ENCODE results near the gene SUCNR1.

Gene SUCNR1

GRCh38 chr3:151837057-151837456 lies 36.4 kb upstream of the SUCNR1 start:
- no peak overlapping the region for H3K9ac ChIP-seq (ENCODE audit: low read depth, low read length)
- H3K36me3 ChIP-seq (ENCODE audit: insufficient read depth, low read length), result no peaks in the 10 kb centered on the region
- no peaks in the 10 kb centered on the region for H3K27me3 ChIP-seq (ENCODE audit: insufficient read depth, low read length, poor library complexity)
- H3K4me3 ChIP-seq (ENCODE audit: low read depth in 1 of 2, low read length in 2 of 2), result no peak overlapping the region
- TF ChIP-seq, protein P1, sequence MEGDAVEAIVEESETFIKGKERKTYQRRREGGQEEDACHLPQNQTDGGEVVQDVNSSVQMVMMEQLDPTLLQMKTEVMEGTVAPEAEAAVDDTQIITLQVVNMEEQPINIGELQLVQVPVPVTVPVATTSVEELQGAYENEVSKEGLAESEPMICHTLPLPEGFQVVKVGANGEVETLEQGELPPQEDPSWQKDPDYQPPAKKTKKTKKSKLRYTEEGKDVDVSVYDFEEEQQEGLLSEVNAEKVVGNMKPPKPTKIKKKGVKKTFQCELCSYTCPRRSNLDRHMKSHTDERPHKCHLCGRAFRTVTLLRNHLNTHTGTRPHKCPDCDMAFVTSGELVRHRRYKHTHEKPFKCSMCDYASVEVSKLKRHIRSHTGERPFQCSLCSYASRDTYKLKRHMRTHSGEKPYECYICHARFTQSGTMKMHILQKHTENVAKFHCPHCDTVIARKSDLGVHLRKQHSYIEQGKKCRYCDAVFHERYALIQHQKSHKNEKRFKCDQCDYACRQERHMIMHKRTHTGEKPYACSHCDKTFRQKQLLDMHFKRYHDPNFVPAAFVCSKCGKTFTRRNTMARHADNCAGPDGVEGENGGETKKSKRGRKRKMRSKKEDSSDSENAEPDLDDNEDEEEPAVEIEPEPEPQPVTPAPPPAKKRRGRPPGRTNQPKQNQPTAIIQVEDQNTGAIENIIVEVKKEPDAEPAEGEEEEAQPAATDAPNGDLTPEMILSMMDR (IDR thresholded peaks at IDR 0.05; ENCODE audit: borderline replicate concordance, extremely low read depth, low read length, poor library complexity, severe bottlenecking), result no peak
- TF ChIP-seq EZH2 (IDR thresholded peaks at IDR 0.05; ENCODE audit: borderline replicate concordance, low read depth, low read length, severe bottlenecking), result no peak
- no peaks in the 10 kb centered on the region for H3K9me3 ChIP-seq (ENCODE audit: insufficient read depth, low read length, severe bottlenecking)
- no peak for DNase-seq
- no peak overlapping the region for H3K27ac ChIP-seq (ENCODE audit: low read length)
- no peak overlapping the region for H2AFZ ChIP-seq (ENCODE audit: low read depth, low read length)
- no peak for ATAC-seq (ENCODE audit: insufficient read depth, low read depth)
- peaks cover 21% of the 10 kb centered on the region for H3K4me1 ChIP-seq (ENCODE audit: insufficient read depth, low read length)
- no peaks in the 10 kb centered on the region for H3K79me2 ChIP-seq (ENCODE audit: insufficient read depth, low read length)
- H3K4me2 ChIP-seq (ENCODE audit: insufficient read depth, low read length), result no peak overlapping the region
- no peaks in the 10 kb centered on the region for H4K20me1 ChIP-seq (ENCODE audit: insufficient read depth, low read length)

DNA sequence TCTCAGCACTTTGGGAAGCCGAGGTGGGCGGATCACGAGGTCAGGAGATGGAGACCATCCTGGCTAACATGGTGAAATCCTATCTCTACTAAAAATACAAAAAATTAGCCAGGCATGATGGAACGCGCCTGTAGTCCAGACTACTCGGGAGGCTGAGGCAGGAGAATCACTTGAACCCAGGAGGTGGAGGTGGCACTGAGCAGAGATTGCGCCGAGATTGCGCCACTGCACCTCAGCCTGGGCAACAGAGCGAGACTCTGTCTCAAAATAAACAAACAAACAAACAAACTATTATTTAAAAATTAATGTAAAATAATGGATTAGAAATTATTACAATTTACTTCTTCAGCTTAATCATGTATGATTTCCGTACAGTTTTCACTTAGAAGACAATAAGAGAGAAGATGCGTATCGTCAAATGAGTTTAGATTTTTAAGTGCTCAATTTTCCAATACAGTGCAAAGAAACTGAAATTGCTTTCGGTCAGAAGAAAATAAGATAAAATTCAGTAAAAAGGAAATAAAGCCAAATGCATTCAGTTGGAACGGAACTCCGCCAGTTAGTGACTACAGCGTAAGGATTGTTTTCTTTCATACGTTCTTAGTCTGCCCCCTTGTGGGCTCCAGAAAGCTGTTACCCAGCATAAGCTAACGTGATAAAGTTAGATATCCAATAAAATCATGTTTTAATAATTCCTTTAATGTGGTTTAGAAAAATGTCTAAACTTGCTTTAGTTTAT lies 34.7 kb upstream of the SUCNR1 start:
- TF ChIP-seq, protein P1 (IDR thresholded peaks at IDR 0.05; ENCODE audit: borderline replicate concordance, extremely low read depth, low read length, poor library complexity, severe bottlenecking), result peak; percentile 80
- TF ChIP-seq EZH2 (IDR thresholded peaks at IDR 0.05; ENCODE audit: borderline replicate concordance, low read depth, low read length, severe bottlenecking), result no peak
- H3K36me3 ChIP-seq (ENCODE audit: insufficient read depth, low read length), result no peaks in the 10 kb centered on the region
- ATAC-seq (ENCODE audit: insufficient read depth, low read depth) (peak; percentile 83), DNase-seq (peak; percentile 32)
- peaks cover 21% of the 10 kb centered on the region for H3K4me1 ChIP-seq (ENCODE audit: insufficient read depth, low read length)
- H4K20me1 ChIP-seq (ENCODE audit: insufficient read depth, low read length), result no peaks in the 10 kb centered on the region
- H3K27ac ChIP-seq (ENCODE audit: low read length), result no peak overlapping the region
- H3K4me3 ChIP-seq (ENCODE audit: low read depth in 1 of 2, low read length in 2 of 2), result no peak overlapping the region
- no peak overlapping the region for H3K9ac ChIP-seq (ENCODE audit: low read depth, low read length)
- H3K27me3 ChIP-seq (ENCODE audit: insufficient read depth, low read length, poor library complexity), result no peaks in the 10 kb centered on the region
- no peak overlapping the region for H3K4me2 ChIP-seq (ENCODE audit: insufficient read depth, low read length)
- H3K79me2 ChIP-seq (ENCODE audit: insufficient read depth, low read length), result no peaks in the 10 kb centered on the region
- H3K9me3 ChIP-seq (ENCODE audit: insufficient read depth, low read length, severe bottlenecking), result no peaks in the 10 kb centered on the region
- H2AFZ ChIP-seq (ENCODE audit: low read depth, low read length), result no peak overlapping the region

DNA sequence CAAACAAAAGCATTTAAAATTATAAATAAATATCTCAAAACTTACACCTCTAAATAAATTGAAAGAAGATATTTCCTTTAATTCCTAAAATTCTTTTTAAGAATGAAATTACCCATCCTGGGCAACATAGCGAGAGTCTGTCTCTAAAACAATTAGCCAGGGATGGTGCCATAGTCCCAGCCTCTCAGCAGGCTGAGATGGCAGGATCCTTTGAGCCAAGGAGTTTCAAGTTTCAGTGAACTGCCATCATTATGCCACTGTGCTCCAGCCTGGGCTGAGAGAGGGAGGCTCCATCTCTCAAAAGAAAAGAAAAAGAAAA lies 34.2 kb upstream of the SUCNR1 start:
- ATAC-seq (ENCODE audit: insufficient read depth, low read depth) (no peak), DNase-seq (no peak)
- H3K36me3 ChIP-seq (ENCODE audit: insufficient read depth, low read length), result no peaks in the 10 kb centered on the region
- TF ChIP-seq EZH2 (IDR thresholded peaks at IDR 0.05; ENCODE audit: borderline replicate concordance, low read depth, low read length, severe bottlenecking), result no peak
- TF ChIP-seq, protein P1 (IDR thresholded peaks at IDR 0.05; ENCODE audit: borderline replicate concordance, extremely low read depth, low read length, poor library complexity, severe bottlenecking), result no peak
- no peak overlapping the region for H2AFZ ChIP-seq (ENCODE audit: low read depth, low read length)
- no peaks in the 10 kb centered on the region for H4K20me1 ChIP-seq (ENCODE audit: insufficient read depth, low read length)
- H3K79me2 ChIP-seq (ENCODE audit: insufficient read depth, low read length), result no peaks in the 10 kb centered on the region
- H3K9ac ChIP-seq (ENCODE audit: low read depth, low read length), result no peak overlapping the region
- H3K4me3 ChIP-seq (ENCODE audit: low read depth in 1 of 2, low read length in 2 of 2), result no peak overlapping the region
- no peaks in the 10 kb centered on the region for H3K27me3 ChIP-seq (ENCODE audit: insufficient read depth, low read length, poor library complexity)
- H3K9me3 ChIP-seq (ENCODE audit: insufficient read depth, low read length, severe bottlenecking), result no peaks in the 10 kb centered on the region
- peaks cover 21% of the 10 kb centered on the region for H3K4me1 ChIP-seq (ENCODE audit: insufficient read depth, low read length)
- H3K27ac ChIP-seq (ENCODE audit: low read length), result no peak overlapping the region
- H3K4me2 ChIP-seq (ENCODE audit: insufficient read depth, low read length), result no peak overlapping the region
